Peyer's patch (tissue), 4 donors: ENCODE data around the gene DMPK. TPM values are rescaled to one million over a fixed set of nuclear protein-coding genes. Genes with fewer than 3 reads are reported as not detected.

ENCODE experiments used
- DNase-seq, 3 donors: peaks; one replicate each; pipeline ENCODE4 v3.0.0-alpha.2; 2017 to 2019
- H3K27ac ChIP-seq, 4 donors: fragments of 200-600 bp; sonication (generic); one replicate each; pipeline ENCODE4 v1.5.1; 2016 to 2019
- H3K27me3 ChIP-seq, 2 donors: fragments of 200-600 bp; sonication (generic); one replicate each; pipeline ENCODE4 v1.5.1; 2019
- H3K36me3 ChIP-seq, 3 donors: fragments of 200-600 bp; sonication (generic); one replicate each; pipeline ENCODE4 v1.5.1; 2016 to 2019
- H3K4me1 ChIP-seq, 4 donors: fragments of 200-600 bp; sonication (generic); one replicate each; pipeline ENCODE4 v1.5.1; 2016 to 2019
- H3K4me3 ChIP-seq, 4 donors: fragments of 200-600 bp; sonication (generic); 1 replicate in 3 of 4; 2 replicates in 1 of 4; pipeline ENCODE4 v1.5.1; 2016 to 2019; ENCODE audit warnings: mild to moderate bottlenecking in 1 of 4
- H3K9me3 ChIP-seq, 4 donors: fragments of 200-600 bp; sonication (generic); one replicate each; pipeline ENCODE4 v1.5.1; 2016 to 2019; ENCODE audit warnings: mild to moderate bottlenecking in 1 of 4
- CTCF ChIP-seq, 6 experiments: fragments of 450-650 bp in 4 of 6; fragments of 200-600 bp in 2 of 6; sonication (generic) in 1 of 6; IDR thresholded peaks; one replicate each; pipeline ENCODE4 v1.5.1; 2017 to 2019; ENCODE audit warnings: antibody characterized with exemption in 6 of 6, mild to moderate bottlenecking in 3 of 6, moderate library complexity in 1 of 6
- POLR2A ChIP-seq, 2 donors: fragments of 450-650 bp; IDR thresholded peaks; one replicate each; pipeline ENCODE4 v1.5.1; 2017; ENCODE audit warnings: antibody characterized with exemption in 2 of 2, mild to moderate bottlenecking in 2 of 2, moderate library complexity in 2 of 2
- total RNA-seq, 4 donors: library from RNA; depleted of rRNA; stranded (reverse); fragments of >200 nt; gene quantifications; one replicate each; pipeline ENCODE4 v1.1.0, GENCODE V29; 2016

Gene DMPK
- total RNA-seq, 4 donors from 2014 or later: 10.5 to 63.5 (median 43.5) TPM

GRCh38 chr19:45772912-45773311 lies 9.4 kb downstream of the DMPK start:
- Histone ChIP-seq H3K27me3 (no peaks in the 10 kb centered on the region), H3K27ac (peak overlapping the region in 2 of 4 donors; percentile 96 to 99), H3K4me1 (peaks cover 0 to 25% (median 9%) of the 10 kb centered on the region in 4 donors), H3K36me3 (peaks cover 0 to 15% (median 0%) of the 10 kb centered on the region in 3 donors), H3K9me3 (no peaks in the 10 kb centered on the region), H3K4me3 (no peak overlapping the region)
- no peak for TF ChIP-seq CTCF (IDR thresholded peaks at IDR 0.05)
- no peak for TF ChIP-seq POLR2A (IDR thresholded peaks at IDR 0.05)
- no peak for DNase-seq

GRCh38 chr19:45772130-45772840 lies 10.0 kb downstream of the DMPK start:
- H3K27me3 ChIP-seq: no peaks in the 10 kb centered on the region
- peaks cover 0 to 25% (median 13%) of the 10 kb centered on the region in 4 donors for H3K4me1 ChIP-seq
- peak in 2 of 3 donors; percentile 66 to 71 for DNase-seq
- TF ChIP-seq CTCF (IDR thresholded peaks at IDR 0.05) (no peak), POLR2A (IDR thresholded peaks at IDR 0.05) (peak; percentile 37 to 47)
- H3K9me3 ChIP-seq: no peaks in the 10 kb centered on the region
- peaks cover 0 to 8% (median 0%) of the 10 kb centered on the region in 3 donors for H3K36me3 ChIP-seq
- H3K27ac ChIP-seq: peak overlapping the region in 3 of 4 donors; percentile 76 to 99 (median 96)
- peak overlapping the region in 2 of 4 donors; percentile 86 to 89 for H3K4me3 ChIP-seq

GRCh38 chr19:45771311-45771933 lies 10.9 kb downstream of the DMPK start:
- H3K27me3 ChIP-seq: no peaks in the 10 kb centered on the region
- H3K36me3 ChIP-seq: no peaks in the 10 kb centered on the region
- peak overlapping the region; percentile 76 to 99 (median 91) for H3K27ac ChIP-seq
- H3K4me3 ChIP-seq: peak overlapping the region in 2 of 4 donors; percentile 86 to 89
- DNase-seq: no peak
- peaks cover 0 to 32% (median 13%) of the 10 kb centered on the region in 4 donors for H3K4me1 ChIP-seq
- H3K9me3 ChIP-seq: no peaks in the 10 kb centered on the region
- no peak for TF ChIP-seq CTCF (IDR thresholded peaks at IDR 0.05)
- TF ChIP-seq POLR2A (IDR thresholded peaks at IDR 0.05): no peak

- peak overlapping the region; percentile 50 to 89 (median 84) for H3K4me3 ChIP-seq
- DNase-seq: peak; percentile 91 to 98 (median 98)
- peak overlapping the region; percentile 76 to 99 (median 91) for H3K27ac ChIP-seq
- H3K27me3 ChIP-seq: no peaks in the 10 kb centered on the region
- peaks cover 0 to 42% (median 13%) of the 10 kb centered on the region in 4 donors for H3K4me1 ChIP-seq
- peak; percentile 24 to 47 for TF ChIP-seq POLR2A (IDR thresholded peaks at IDR 0.05)
- peak; percentile 80 to 97 (median 96) for TF ChIP-seq CTCF (IDR thresholded peaks at IDR 0.05)
- no peaks in the 10 kb centered on the region for H3K9me3 ChIP-seq
- H3K36me3 ChIP-seq: no peaks in the 10 kb centered on the region
Observed at GRCh38 chr19:45770192-45771101, 11.8 kb downstream of the DMPK start.

- no peaks in the 10 kb centered on the region for H3K36me3 ChIP-seq
- no peaks in the 10 kb centered on the region for H3K9me3 ChIP-seq
- peak in 2 of 3 donors; percentile 58 to 77 for DNase-seq
- H3K4me1 ChIP-seq: peaks cover 0 to 47% (median 13%) of the 10 kb centered on the region in 4 donors
- peak overlapping the region; percentile 50 to 89 (median 84) for H3K4me3 ChIP-seq
- TF ChIP-seq POLR2A (IDR thresholded peaks at IDR 0.05): no peak
- TF ChIP-seq CTCF (IDR thresholded peaks at IDR 0.05): no peak
- no peaks in the 10 kb centered on the region for H3K27me3 ChIP-seq
- H3K27ac ChIP-seq: peak overlapping the region; percentile 76 to 99 (median 91)
Observed at GRCh38 chr19:45769821-45770191, 12.5 kb downstream of the DMPK start.
